ENCODE measurements around the gene PLK3. TPM values are rescaled to one million over a fixed set of nuclear protein-coding genes. Genes with fewer than 3 reads are reported as not detected.
A peak's percentile ranks its signal among the peaks of the same experiment; 100 is the strongest.

The PLK3 gene
- total RNA-seq, 1 donor from 2014 or later, result 128 TPM

GRCh38 chr1:44780583-44781121 is 19.5 kb upstream of the PLK3 start:
- peaks cover 79% of the 10 kb centered on the region for H3K36me3 Mint-ChIP-seq (ENCODE audit: low read depth)
- no peak overlapping the region for H3K27ac Mint-ChIP-seq
- H3K4me3 Mint-ChIP-seq (ENCODE audit: low read depth), result no peak overlapping the region
- no peaks in the 10 kb centered on the region for H3K27me3 Mint-ChIP-seq (ENCODE audit: low read depth)
- no peak for DNase-seq (ENCODE audit: low spot score)
- intact Hi-C loops (cut with micrococcal nuclease), result no loop called here
- peaks cover 43% of the 10 kb centered on the region for H3K4me1 Mint-ChIP-seq (ENCODE audit: low read depth)
- H3K9me3 Mint-ChIP-seq, result no peaks in the 10 kb centered on the region

DNA sequence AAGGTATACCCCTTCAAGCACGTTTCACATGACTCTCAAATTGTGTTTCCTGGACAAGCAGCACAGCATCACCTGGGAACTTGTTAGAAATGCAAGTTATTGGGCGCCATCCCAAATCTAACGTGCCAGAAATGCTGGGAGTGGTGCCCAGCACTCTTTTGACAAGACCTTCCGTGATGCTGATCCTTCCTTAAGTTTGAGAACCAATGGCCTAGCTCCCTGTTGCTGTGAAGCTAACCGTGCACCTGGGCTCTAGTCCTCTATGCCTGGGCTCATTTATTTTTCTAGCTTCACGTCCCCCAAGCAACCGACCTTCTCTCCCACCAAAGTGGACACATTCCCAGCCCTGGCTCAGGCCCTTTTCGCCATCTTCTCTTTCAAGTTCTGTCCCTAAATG is 16.5 kb upstream of the PLK3 start:
- Mint-ChIP-seq H3K9me3 (no peaks in the 10 kb centered on the region), H3K27me3 (ENCODE audit: low read depth) (no peaks in the 10 kb centered on the region), H3K4me3 (ENCODE audit: low read depth) (peak overlapping the region; percentile 43), H3K4me1 (ENCODE audit: low read depth) (peaks cover 36% of the 10 kb centered on the region), H3K36me3 (ENCODE audit: low read depth) (peaks cover 48% of the 10 kb centered on the region), H3K27ac (peak overlapping the region; percentile 36)
- no peak for DNase-seq (ENCODE audit: low spot score)
- intact Hi-C loops (cut with micrococcal nuclease), result loop anchor here (1.0 to 2.0 kb wide), 2 partner anchors 8 to 15 kb away; partner anchors contain the start of gene RPS8

DNA sequence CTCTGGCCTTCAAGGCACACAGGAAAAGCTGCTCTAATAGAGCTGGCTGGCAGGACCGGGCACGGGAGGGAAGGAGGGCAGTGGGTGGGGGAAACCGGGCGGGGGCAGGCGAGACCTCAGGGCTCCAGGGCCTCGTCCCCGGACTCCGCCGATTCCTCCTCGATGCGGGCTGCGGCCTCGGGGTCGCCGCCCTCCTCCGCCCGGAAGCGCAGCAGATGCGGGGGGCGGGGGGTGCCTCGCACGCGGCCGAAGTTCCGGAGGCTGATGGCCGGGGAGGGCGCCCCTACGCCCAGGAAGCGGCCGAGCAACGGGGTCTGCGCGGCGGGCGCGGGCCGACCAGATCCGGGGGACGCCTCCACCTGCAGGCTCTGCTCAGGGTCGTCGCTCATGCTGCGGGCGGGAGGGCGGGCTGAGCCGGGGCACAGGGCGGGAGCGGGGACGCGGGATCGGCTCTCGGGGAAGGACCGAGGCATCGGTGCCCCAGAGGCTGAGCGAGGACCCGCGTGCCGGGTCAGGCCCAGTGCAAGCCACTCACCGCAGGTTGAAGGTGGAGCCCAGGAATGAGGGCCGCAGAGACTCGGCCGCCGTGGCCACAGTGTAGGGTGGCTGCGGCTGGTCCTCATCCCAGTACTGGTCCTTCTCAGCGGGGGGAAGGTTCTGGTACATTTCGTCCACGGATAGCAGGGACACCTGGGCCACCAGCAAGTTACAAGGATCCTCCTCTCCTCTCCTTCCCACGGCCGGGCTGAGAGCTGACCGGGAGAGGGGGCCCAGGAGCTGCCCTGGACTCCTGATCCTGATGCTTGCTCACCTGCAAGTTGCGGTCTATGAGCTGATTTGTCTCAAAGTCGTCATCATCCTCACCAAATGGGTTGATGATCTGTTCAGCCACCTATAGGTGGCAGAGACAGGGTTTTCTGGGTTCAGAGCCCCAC is 15.8 kb upstream of the PLK3 start:
- peak overlapping the region; percentile 56 for H3K4me3 Mint-ChIP-seq (ENCODE audit: low read depth)
- H3K27ac Mint-ChIP-seq, result peak overlapping the region; percentile 63
- H3K27me3 Mint-ChIP-seq (ENCODE audit: low read depth), result no peaks in the 10 kb centered on the region
- peaks cover 41% of the 10 kb centered on the region for H3K36me3 Mint-ChIP-seq (ENCODE audit: low read depth)
- H3K4me1 Mint-ChIP-seq (ENCODE audit: low read depth), result peaks cover 35% of the 10 kb centered on the region
- H3K9me3 Mint-ChIP-seq, result no peaks in the 10 kb centered on the region
- intact Hi-C loops (cut with micrococcal nuclease), result loop anchor here (2.0 to 5.0 kb wide), 3 partner anchors 14 to 228 kb away; partner anchors contain the start of genes HECTD3 and UROD
- DNase-seq (ENCODE audit: low spot score), result no peak

GRCh38 chr1:44785029-44785380 is 15.2 kb upstream of the PLK3 start:
- intact Hi-C loops (cut with micrococcal nuclease), result loop anchor here (2.0 to 5.0 kb wide), 3 partner anchors 14 to 227 kb away; partner anchors contain the start of genes HECTD3 and UROD

GRCh38 chr1:44785501-44786137 is 14.6 kb upstream of the PLK3 start:
- Mint-ChIP-seq H3K4me1 (ENCODE audit: low read depth) (peaks cover 31% of the 10 kb centered on the region), H3K36me3 (ENCODE audit: low read depth) (peaks cover 29% of the 10 kb centered on the region), H3K27me3 (ENCODE audit: low read depth) (no peaks in the 10 kb centered on the region), H3K27ac (peak overlapping the region; percentile 46), H3K4me3 (ENCODE audit: low read depth) (peak overlapping the region; percentile 72), H3K9me3 (no peaks in the 10 kb centered on the region)
- intact Hi-C loops (cut with micrococcal nuclease), result loop anchor here (2.0 to 5.0 kb wide), 3 partner anchors 13 to 227 kb away; partner anchors contain the start of genes HECTD3 and UROD
- no peak for DNase-seq (ENCODE audit: low spot score)

More at GRCh38 chr1:44785029-44785380, 15.2 kb upstream of the PLK3 start:
- Mint-ChIP-seq H3K27me3 (ENCODE audit: low read depth) (no peaks in the 10 kb centered on the region), H3K9me3 (no peaks in the 10 kb centered on the region), H3K36me3 (ENCODE audit: low read depth) (peaks cover 35% of the 10 kb centered on the region), H3K4me1 (ENCODE audit: low read depth) (peaks cover 35% of the 10 kb centered on the region), H3K27ac (peak overlapping the region; percentile 63), H3K4me3 (ENCODE audit: low read depth) (peak overlapping the region; percentile 72)
- no peak for DNase-seq (ENCODE audit: low spot score)

DNA sequence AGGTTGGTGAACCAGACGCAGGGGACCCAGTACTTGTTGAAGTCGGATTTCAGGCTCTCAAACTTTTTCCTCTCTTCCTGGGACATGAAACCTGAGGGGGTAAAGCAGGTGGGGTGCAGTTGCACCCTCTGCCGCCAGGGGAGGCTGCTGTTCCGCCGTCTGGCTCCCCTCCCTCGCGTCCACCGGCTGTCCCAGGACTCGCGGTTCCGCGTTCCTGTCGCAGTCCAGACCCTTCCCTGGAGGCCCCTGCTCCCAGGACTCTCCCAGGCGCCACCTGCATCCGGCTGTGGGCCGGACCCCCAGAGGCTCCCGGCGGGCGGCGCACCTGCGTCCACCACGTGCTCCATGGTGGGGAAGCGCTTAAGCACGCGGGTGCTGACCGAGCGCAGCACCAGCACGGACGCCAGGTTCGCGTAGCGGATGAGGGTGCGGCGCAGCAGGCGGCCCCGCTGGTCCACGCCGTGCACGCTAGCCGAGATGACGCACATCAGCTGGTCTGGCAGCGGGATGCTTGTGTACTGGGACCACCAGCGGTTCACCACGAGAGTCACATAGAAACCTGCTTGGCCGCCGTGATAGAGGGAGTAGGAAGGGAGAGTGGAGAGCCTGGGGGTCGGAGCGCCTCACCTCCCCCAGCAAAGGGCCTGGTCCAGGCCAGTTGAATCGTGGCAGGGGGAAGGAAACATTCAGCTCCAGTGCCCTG is 13.9 kb upstream of the PLK3 start:
- DNase-seq (ENCODE audit: low spot score), result peak; percentile 72
- peaks cover 29% of the 10 kb centered on the region for H3K4me1 Mint-ChIP-seq (ENCODE audit: low read depth)
- H3K27me3 Mint-ChIP-seq (ENCODE audit: low read depth), result no peaks in the 10 kb centered on the region
- peak overlapping the region; percentile 72 for H3K4me3 Mint-ChIP-seq (ENCODE audit: low read depth)
- peak overlapping the region; percentile 80 for H3K27ac Mint-ChIP-seq
- H3K36me3 Mint-ChIP-seq (ENCODE audit: low read depth), result peaks cover 22% of the 10 kb centered on the region
- intact Hi-C loops (cut with micrococcal nuclease), result loop anchor here (5.0 kb wide), 2 partner anchors 36 to 226 kb away; partner anchors contain the start of genes HECTD3 and UROD
- H3K9me3 Mint-ChIP-seq, result no peaks in the 10 kb centered on the region

DNA sequence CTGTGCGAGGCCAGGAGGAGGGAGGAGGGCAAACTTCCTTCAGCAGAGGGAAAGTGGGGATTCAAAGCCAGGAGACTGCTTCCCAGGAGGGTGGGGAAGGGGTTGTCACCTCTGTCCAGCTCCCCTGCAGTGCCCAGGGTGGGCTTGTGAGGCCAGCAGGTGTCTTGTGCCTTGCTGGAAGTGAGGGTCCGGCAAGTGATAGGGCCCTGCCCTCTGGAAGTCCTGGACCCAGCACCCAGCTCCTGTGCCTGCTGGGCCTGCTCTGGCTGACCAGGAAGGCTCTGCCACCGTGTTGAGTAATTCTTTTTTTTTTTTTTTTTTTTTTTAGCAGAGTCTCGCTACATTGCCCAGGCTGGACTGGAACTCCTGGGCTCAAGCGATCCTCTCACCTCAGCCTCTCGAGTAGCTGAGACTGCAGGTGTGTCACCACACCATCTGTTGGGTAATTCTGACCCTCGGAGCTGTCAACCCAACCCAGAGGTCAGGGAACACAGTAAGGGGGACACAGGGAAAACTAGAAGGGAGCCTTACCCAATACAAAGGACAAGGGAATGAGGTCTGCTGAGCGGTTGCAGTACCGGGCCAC is 13.2 kb upstream of the PLK3 start:
- no peaks in the 10 kb centered on the region for H3K9me3 Mint-ChIP-seq
- peaks cover 16% of the 10 kb centered on the region for H3K36me3 Mint-ChIP-seq (ENCODE audit: low read depth)
- intact Hi-C loops (cut with micrococcal nuclease), result loop anchor here (5.0 kb wide), 2 partner anchors 35 to 225 kb away; partner anchors contain the start of genes HECTD3 and UROD

GRCh38 chr1:44787506-44787905 is 12.7 kb upstream of the PLK3 start:
- peaks cover 12% of the 10 kb centered on the region for H3K36me3 Mint-ChIP-seq (ENCODE audit: low read depth)
- H3K4me3 Mint-ChIP-seq (ENCODE audit: low read depth), result no peak overlapping the region
- no peaks in the 10 kb centered on the region for H3K27me3 Mint-ChIP-seq (ENCODE audit: low read depth)
- no peak overlapping the region for H3K27ac Mint-ChIP-seq
- peaks cover 28% of the 10 kb centered on the region for H3K4me1 Mint-ChIP-seq (ENCODE audit: low read depth)
- no peak for DNase-seq (ENCODE audit: low spot score)
- H3K9me3 Mint-ChIP-seq, result no peaks in the 10 kb centered on the region
- intact Hi-C loops (cut with micrococcal nuclease), result loop anchor here (5.0 kb wide), 2 partner anchors 35 to 225 kb away; partner anchors contain the start of genes HECTD3 and UROD

More for the DNA sequence above, 13.2 kb upstream of the PLK3 start:
- DNase-seq (ENCODE audit: low spot score), result no peak
- H3K4me1 Mint-ChIP-seq (ENCODE audit: low read depth), result peaks cover 28% of the 10 kb centered on the region
- no peak overlapping the region for H3K27ac Mint-ChIP-seq
- H3K27me3 Mint-ChIP-seq (ENCODE audit: low read depth), result no peaks in the 10 kb centered on the region
- peak overlapping the region; percentile 72 for H3K4me3 Mint-ChIP-seq (ENCODE audit: low read depth)

DNA sequence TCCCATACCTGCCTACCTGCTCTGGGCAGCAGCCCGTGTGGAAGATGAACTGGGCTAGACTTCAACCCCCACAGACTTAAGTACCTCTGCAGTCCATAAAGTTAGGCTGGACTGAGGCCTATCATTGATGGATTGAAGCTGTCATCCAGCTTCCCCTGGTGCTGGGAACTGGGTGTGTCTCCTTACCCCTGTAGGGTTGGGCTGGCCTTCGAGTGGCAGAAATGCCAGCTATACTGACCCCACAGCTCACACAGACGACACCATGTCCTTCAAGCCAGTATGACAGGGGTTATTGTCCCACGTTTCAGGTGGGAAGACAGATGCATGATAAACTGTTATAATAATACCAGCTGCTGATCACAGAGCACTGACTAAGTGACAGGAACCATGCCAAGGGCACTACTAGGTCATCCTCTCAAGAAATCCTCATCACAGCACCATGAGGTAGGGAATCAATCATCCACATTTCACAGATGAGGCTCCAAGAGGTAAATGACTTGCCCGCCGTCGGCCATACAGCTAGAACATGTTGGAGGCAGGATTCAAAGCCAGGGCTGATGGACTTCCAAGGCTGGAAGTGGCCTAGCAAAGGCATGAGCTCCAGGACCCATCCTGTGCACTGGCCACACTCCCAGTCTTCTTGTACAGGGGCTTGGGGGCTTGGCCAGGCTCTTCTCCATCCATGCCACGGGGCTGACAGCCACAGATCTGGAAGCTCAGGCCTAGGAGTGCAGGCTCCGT is 11.9 kb upstream of the PLK3 start, which contains the start of gene BEST4:
TSS of gene BEST4 (minus strand) at position 51 of the 741 bp plus-strand sequence. CDS start 465 bp downstream, outside the sequence.
- no peak within 1 kb of the TSS for H3K4me3 Mint-ChIP-seq (ENCODE audit: low read depth)
- no peaks in the 10 kb centered on the region for H3K27me3 Mint-ChIP-seq (ENCODE audit: low read depth)
- no peak for DNase-seq (ENCODE audit: low spot score)
- H3K4me1 Mint-ChIP-seq (ENCODE audit: low read depth), result peaks cover 25% of the 10 kb centered on the region
- no peak within 1 kb of the TSS for H3K27ac Mint-ChIP-seq
- no peaks in the 10 kb centered on the region for H3K9me3 Mint-ChIP-seq
- intact Hi-C loops (cut with micrococcal nuclease), result loop anchor here (5.0 kb wide), 2 partner anchors 34 to 224 kb away; partner anchors contain the start of genes HECTD3 and UROD
- H3K36me3 Mint-ChIP-seq (ENCODE audit: low read depth), result peaks cover 6% of the 10 kb centered on the region

GRCh38 chr1:44790968-44791801 is 9.0 kb upstream of the PLK3 start:
- Mint-ChIP-seq H3K4me1 (ENCODE audit: low read depth) (peaks cover 6% of the 10 kb centered on the region), H3K36me3 (ENCODE audit: low read depth) (no peaks in the 10 kb centered on the region), H3K27me3 (ENCODE audit: low read depth) (no peaks in the 10 kb centered on the region), H3K9me3 (no peaks in the 10 kb centered on the region), H3K4me3 (ENCODE audit: low read depth) (no peak overlapping the region), H3K27ac (no peak overlapping the region)
- intact Hi-C loops (cut with micrococcal nuclease), result no loop called here
- no peak for DNase-seq (ENCODE audit: low spot score)
